HEK293 (cell line): Measurements from ENCODE around the gene P3H4.

Experiments
- CTCF ChIA-PET: fragments of 350-600 bp; formaldehyde crosslinking; extraction: SDS; loops from one replicate; lab custom pipeline; 2021; ENCODE audit warnings: antibody characterized with exemption; lab: Yijun Ruan, JAX
- POLR2A ChIA-PET: fragments of 300-600 bp; formaldehyde crosslinking; extraction: SDS; loops from one replicate; lab custom pipeline; 2020; ENCODE audit warnings: antibody characterized with exemption, inconsistent platforms; lab: Yijun Ruan, JAX
- H3K27ac ChIP-seq: fragments of 200-500 bp; sonication (Bioruptor generic); 2 replicates; pipeline ENCODE4 v1.5.1; 2014; ENCODE audit warnings: low read depth, low read length, control low read depth, inconsistent platforms; ENCODE audit errors: extremely low read depth
- H3K36me3 ChIP-seq, 2 experiments: fragments of 200-500 bp in 1 of 2; sonication (Bioruptor generic) in 1 of 2; 1 replicate in 1 of 2; 2 replicates in 1 of 2; pipeline ENCODE4 v1.5.1; 2014 to 2017; ENCODE audit warnings: inconsistent platforms in 2 of 2, low read length in 2 of 2; ENCODE audit not compliant: control insufficient read depth in 2 of 2, insufficient read depth in 1 of 2
- H3K4me1 ChIP-seq: fragments of 200-500 bp; sonication (Bioruptor generic); 2 replicates; pipeline ENCODE4 v1.5.1; 2014; ENCODE audit warnings: mild to moderate bottlenecking, low read length, inconsistent platforms; ENCODE audit not compliant: control insufficient read depth, insufficient read depth
- H3K4me3 ChIP-seq: 2 replicates; pipeline ENCODE4 v1.5.1; 2011; ENCODE audit warnings: low read depth, mild to moderate bottlenecking, control low read depth, low read length, moderate library complexity
- H3K9me3 ChIP-seq: fragments of 200-500 bp; sonication (Bioruptor generic); 2 replicates; pipeline ENCODE4 v1.5.1; 2014; ENCODE audit warnings: low read depth, low read length, inconsistent platforms; ENCODE audit not compliant: control insufficient read depth, insufficient read depth
- EGR2 ChIP-seq: fragments of 450-650 bp; formaldehyde crosslinking; IDR thresholded peaks from 2 replicates; pipeline ENCODE4 v1.5.1; 2016; ENCODE audit warnings: low read depth, missing biosample characterization, missing genetic modification characterization
- MEIS1 ChIP-seq: sonication (generic); formaldehyde crosslinking; IDR thresholded peaks from 2 replicates; pipeline ENCODE4 v1.8.1; 2022; ENCODE audit warnings: missing genetic modification reagents, mild to moderate bottlenecking, borderline replicate concordance
- WT1 ChIP-seq: fragments of 450-650 bp; formaldehyde crosslinking; IDR thresholded peaks from 2 replicates; pipeline ENCODE4 v1.5.1; 2016; ENCODE audit warnings: missing biosample characterization, missing genetic modification characterization
- ZBTB20 ChIP-seq: fragments of 450-650 bp; formaldehyde crosslinking; IDR thresholded peaks from 2 replicates; pipeline ENCODE4 v1.5.1; 2016; ENCODE audit warnings: missing biosample characterization, missing genetic modification characterization
- ZNF292 ChIP-seq: fragments of 450-650 bp; formaldehyde crosslinking; IDR thresholded peaks from 2 replicates; pipeline ENCODE4 v1.5.1; 2016; ENCODE audit warnings: low read depth, missing biosample characterization, missing genetic modification characterization, borderline replicate concordance
- ZNF324 ChIP-seq: fragments of 450-650 bp; formaldehyde crosslinking; IDR thresholded peaks from 2 replicates; pipeline ENCODE4 v1.5.1; 2016; ENCODE audit warnings: missing biosample characterization, missing genetic modification characterization
- ZNF521 ChIP-seq: fragments of 450-650 bp; formaldehyde crosslinking; IDR thresholded peaks from 2 replicates; pipeline ENCODE4 v1.5.1; 2017; ENCODE audit warnings: missing biosample characterization, mild to moderate bottlenecking, missing genetic modification characterization
- TF ChIP-seq, protein P1 (sequence below): fragments of 450-650 bp; formaldehyde crosslinking; IDR thresholded peaks from 2 replicates; pipeline ENCODE4 v1.5.1; 2016; ENCODE audit warnings: missing biosample characterization, missing genetic modification characterization, borderline replicate concordance
- TF ChIP-seq, protein P2 (sequence below): fragments of 450-650 bp; formaldehyde crosslinking; conservative IDR thresholded peaks from 2 replicates; pipeline ENCODE4 v1.5.1; 2016; ENCODE audit warnings: low read depth, missing biosample characterization, missing genetic modification characterization
- TF ChIP-seq, protein P3 (sequence below): fragments of 450-650 bp; formaldehyde crosslinking; IDR thresholded peaks from 2 replicates; pipeline ENCODE4 v1.5.1; 2017; ENCODE audit warnings: missing biosample characterization, missing genetic modification characterization
- TF ChIP-seq, protein P4 (sequence below): fragments of 450-650 bp; formaldehyde crosslinking; IDR thresholded peaks from 2 replicates; pipeline ENCODE4 v1.5.1; 2016; ENCODE audit warnings: missing biosample characterization, missing genetic modification characterization
- TF ChIP-seq, protein P5 (sequence below): IDR thresholded peaks from 2 replicates; pipeline ENCODE4 v1.6.1; 2011; ENCODE audit warnings: mild to moderate bottlenecking, low read depth, low read length, borderline replicate concordance

P3H4 gene

DNA sequence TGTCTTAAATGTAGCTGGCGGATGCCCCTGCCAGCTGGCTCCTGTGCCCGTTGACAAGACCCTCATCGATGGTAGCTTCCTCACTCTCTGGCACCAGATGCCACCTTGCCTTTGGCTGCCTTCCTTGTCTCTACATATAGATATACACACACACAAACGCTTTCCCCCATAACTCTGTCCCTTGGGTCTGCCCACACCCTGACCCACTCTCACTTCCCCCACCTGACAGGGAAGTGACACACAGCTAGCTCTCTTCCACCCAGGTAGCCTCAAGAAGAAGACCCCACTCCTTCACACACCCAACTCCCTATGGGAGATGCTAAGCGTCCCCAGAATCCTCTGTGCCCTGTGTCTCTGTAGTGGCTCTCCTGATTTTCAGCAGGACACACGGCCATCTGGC, 50.9 kb downstream of the P3H4 start:
- POLR2A ChIA-PET, result interaction anchor here (1.7 kb wide), 1 partner anchor 26 kb away, joined by 4 read pairs; the partner anchor contains the start of gene JUP

More for the DNA sequence above, 50.9 kb downstream of the P3H4 start:
- no peaks in the 10 kb centered on the region for H3K9me3 ChIP-seq
- CTCF ChIA-PET, result interaction anchor here (0.8 to 2.1 kb wide), 3 partner anchors 20 to 41 kb away, joined by 3 to 12 read pairs (median 3); partner anchors contain the start of gene JUP
- H3K4me1 ChIP-seq, result no peaks in the 10 kb centered on the region
- peaks cover 33 to 94% of the 10 kb centered on the region in 2 experiments for H3K36me3 ChIP-seq
- TF ChIP-seq ZNF324 (tag by site-specific recombination) (no peak), ZNF521 (tag by site-specific recombination) (no peak), ZNF292 (no peak), WT1 (no peak), EGR2 (tag by site-specific recombination) (no peak), MEIS1 (no peak), ZBTB20 (tag by site-specific recombination) (no peak)
- TF ChIP-seq, protein P1, sequence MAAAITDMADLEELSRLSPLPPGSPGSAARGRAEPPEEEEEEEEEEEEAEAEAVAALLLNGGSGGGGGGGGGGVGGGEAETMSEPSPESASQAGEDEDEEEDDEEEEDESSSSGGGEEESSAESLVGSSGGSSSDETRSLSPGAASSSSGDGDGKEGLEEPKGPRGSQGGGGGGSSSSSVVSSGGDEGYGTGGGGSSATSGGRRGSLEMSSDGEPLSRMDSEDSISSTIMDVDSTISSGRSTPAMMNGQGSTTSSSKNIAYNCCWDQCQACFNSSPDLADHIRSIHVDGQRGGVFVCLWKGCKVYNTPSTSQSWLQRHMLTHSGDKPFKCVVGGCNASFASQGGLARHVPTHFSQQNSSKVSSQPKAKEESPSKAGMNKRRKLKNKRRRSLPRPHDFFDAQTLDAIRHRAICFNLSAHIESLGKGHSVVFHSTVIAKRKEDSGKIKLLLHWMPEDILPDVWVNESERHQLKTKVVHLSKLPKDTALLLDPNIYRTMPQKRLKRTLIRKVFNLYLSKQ, result no peak
- TF ChIP-seq, protein P2, sequence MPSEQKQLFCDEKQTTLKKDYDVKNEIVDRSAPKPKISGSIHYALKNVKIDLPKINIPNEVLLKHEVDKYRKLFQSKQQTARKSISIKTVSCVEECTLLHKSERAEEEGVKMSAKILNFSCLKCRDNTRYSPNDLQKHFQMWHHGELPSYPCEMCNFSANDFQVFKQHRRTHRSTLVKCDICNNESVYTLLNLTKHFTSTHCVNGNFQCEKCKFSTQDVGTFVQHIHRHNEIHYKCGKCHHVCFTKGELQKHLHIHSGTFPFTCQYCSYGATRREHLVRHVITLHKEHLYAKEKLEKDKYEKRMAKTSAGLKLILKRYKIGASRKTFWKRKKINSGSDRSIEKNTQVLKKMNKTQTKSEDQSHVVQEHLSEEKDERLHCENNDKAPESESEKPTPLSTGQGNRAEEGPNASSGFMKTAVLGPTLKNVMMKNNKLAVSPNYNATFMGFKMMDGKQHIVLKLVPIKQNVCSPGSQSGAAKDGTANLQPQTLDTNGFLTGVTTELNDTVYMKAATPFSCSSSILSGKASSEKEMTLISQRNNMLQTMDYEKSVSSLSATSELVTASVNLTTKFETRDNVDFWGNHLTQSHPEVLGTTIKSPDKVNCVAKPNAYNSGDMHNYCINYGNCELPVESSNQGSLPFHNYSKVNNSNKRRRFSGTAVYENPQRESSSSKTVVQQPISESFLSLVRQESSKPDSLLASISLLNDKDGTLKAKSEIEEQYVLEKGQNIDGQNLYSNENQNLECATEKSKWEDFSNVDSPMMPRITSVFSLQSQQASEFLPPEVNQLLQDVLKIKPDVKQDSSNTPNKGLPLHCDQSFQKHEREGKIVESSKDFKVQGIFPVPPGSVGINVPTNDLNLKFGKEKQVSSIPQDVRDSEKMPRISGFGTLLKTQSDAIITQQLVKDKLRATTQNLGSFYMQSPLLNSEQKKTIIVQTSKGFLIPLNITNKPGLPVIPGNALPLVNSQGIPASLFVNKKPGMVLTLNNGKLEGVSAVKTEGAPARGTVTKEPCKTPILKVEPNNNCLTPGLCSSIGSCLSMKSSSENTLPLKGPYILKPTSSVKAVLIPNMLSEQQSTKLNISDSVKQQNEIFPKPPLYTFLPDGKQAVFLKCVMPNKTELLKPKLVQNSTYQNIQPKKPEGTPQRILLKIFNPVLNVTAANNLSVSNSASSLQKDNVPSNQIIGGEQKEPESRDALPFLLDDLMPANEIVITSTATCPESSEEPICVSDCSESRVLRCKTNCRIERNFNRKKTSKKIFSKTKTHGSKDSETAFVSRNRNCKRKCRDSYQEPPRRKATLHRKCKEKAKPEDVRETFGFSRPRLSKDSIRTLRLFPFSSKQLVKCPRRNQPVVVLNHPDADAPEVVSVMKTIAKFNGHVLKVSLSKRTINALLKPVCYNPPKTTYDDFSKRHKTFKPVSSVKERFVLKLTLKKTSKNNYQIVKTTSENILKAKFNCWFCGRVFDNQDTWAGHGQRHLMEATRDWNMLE (tag by site-specific recombination), result no peak
- TF ChIP-seq, protein P3, sequence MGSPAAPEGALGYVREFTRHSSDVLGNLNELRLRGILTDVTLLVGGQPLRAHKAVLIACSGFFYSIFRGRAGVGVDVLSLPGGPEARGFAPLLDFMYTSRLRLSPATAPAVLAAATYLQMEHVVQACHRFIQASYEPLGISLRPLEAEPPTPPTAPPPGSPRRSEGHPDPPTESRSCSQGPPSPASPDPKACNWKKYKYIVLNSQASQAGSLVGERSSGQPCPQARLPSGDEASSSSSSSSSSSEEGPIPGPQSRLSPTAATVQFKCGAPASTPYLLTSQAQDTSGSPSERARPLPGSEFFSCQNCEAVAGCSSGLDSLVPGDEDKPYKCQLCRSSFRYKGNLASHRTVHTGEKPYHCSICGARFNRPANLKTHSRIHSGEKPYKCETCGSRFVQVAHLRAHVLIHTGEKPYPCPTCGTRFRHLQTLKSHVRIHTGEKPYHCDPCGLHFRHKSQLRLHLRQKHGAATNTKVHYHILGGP (tag by site-specific recombination), result no peak
- TF ChIP-seq, protein P4, sequence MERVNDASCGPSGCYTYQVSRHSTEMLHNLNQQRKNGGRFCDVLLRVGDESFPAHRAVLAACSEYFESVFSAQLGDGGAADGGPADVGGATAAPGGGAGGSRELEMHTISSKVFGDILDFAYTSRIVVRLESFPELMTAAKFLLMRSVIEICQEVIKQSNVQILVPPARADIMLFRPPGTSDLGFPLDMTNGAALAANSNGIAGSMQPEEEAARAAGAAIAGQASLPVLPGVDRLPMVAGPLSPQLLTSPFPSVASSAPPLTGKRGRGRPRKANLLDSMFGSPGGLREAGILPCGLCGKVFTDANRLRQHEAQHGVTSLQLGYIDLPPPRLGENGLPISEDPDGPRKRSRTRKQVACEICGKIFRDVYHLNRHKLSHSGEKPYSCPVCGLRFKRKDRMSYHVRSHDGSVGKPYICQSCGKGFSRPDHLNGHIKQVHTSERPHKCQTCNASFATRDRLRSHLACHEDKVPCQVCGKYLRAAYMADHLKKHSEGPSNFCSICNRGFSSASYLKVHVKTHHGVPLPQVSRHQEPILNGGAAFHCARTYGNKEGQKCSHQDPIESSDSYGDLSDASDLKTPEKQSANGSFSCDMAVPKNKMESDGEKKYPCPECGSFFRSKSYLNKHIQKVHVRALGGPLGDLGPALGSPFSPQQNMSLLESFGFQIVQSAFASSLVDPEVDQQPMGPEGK, result no peak
- TF ChIP-seq, protein P5, sequence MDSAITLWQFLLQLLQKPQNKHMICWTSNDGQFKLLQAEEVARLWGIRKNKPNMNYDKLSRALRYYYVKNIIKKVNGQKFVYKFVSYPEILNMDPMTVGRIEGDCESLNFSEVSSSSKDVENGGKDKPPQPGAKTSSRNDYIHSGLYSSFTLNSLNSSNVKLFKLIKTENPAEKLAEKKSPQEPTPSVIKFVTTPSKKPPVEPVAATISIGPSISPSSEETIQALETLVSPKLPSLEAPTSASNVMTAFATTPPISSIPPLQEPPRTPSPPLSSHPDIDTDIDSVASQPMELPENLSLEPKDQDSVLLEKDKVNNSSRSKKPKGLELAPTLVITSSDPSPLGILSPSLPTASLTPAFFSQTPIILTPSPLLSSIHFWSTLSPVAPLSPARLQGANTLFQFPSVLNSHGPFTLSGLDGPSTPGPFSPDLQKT, result no peak
- H3K27ac ChIP-seq, result no peak overlapping the region
- no peak overlapping the region for H3K4me3 ChIP-seq
